Stimulated activated CD4-positive, alpha-beta T cell treated with anti-CD3 and anti-CD28 coated beads, Interleukin-2, amount 100 ng/mL, for 24 hours (primary cell): ENCODE results near the gene CCDC74A.
"Not testable (repeated sequence)": the region's sequence is repeated elsewhere in the genome, so short reads cannot be mapped to it uniquely, and the experiment has no call there.

ENCODE experiments used
- DNase-seq, 2 donors: peaks; one replicate each; pipeline ENCODE4 v3.0.0-alpha.2; 2020

CCDC74A gene

GRCh38 chr2:131527131-131528001 is at the start of gene CCDC74A:
CCDC74A (plus strand) TSS chr2:131527888; CDS start chr2:131527971, 83 bp downstream.
- peak; percentile 78 to 85 for DNase-seq

DNA sequence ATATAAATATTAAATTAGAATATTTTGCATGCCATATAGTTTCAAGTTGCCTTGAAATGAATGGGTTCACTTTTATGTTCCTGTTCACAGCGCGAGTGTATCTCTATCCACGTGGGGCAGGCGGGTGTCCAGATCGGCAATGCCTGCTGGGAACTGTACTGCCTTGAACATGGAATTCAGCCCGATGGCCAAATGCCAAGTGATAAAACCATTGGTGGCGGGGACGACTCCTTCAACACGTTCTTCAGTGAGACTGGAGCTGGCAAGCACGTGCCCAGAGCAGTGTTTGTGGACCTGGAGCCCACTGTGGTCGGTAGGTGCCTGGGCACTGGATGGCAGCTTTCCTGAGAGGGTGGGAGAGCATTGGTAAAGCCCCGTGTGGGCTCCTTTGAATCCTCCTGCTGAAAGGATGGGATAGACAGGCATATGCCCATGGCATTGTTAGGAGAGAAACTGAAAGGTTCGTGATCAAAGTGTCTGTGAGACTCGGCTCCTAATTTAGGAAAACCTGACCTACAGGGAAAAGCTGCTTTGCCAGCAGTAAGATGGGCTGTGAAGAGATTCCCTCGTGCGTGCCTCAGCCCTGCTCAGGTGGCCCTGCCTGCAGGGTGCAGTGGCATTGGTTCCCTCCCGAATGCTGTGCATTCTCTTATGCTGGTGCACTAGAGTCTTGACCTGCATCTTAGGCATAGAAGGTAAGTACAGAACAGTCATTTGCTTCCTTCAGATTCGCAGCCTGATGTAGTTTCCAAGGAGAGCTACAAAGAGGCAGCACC is 49.4 kb upstream of the CCDC74A start:
- not testable (repeated sequence) for DNase-seq

DNA sequence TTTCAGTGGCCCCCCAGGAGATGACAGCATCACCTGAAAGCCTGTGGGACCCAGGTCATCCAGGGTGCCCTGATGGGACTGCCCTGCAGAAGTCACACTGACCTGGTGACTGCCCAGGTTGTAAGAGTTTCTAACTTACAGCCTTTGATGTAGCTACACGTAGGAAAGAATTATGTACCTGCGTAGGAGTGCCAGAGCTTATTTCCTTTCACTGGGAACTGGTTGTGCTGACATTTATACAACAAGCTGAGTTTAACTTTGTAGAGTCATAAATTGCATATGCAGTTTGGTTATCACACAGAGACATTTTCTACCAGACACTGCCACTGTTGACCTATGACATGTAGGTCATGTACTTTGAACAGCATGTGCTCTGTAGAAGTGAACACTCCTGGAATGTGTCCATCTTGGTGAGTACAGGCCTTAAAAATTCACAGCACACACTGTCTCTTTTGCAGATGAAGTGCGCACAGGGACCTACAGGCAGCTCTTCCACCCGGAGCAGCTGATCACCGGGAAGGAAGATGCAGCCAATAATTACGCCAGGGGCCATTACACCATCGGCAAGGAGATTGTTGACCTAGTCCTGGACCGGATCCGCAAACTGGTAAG is 48.7 kb upstream of the CCDC74A start:
- not testable (repeated sequence) for DNase-seq

DNA sequence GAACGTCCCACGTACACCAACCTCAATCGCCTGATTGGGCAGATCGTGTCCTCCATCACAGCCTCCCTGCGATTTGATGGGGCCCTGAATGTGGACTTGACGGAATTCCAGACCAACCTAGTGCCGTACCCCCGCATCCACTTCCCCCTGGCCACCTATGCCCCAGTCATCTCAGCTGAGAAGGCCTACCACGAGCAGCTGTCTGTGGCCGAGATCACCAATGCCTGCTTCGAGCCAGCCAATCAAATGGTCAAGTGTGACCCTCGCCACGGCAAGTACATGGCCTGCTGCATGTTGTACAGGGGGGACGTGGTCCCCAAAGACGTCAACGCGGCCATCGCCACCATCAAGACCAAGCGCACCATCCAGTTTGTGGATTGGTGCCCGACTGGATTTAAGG is 47.3 kb upstream of the CCDC74A start:
- not testable (repeated sequence) for DNase-seq

DNA sequence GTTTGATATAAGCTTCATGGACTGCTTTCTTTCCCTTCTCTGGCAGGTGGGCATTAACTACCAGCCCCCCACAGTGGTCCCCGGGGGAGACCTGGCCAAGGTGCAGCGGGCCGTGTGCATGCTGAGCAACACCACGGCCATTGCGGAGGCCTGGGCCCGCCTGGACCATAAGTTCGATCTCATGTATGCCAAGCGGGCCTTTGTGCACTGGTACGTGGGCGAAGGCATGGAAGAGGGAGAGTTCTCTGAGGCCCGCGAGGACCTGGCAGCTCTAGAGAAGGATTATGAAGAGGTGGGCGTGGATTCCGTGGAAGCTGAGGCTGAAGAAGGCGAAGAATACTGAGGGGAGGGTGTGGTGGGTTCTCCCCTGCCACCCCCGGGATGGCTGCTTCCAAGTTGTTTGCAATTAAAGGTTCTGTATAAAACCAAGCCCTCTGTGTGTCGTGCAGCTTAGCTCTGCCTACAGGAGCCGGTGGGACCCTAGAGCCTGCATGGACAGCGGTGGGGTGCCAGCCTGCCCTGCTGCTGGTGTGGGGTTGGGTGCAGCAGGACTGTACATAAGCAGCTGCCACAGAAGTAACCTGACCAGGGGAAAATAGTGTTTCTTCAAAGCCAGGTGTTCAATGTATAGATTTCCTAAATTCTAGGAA is 45.1 kb upstream of the CCDC74A start:
- not testable (repeated sequence) for DNase-seq

DNA sequence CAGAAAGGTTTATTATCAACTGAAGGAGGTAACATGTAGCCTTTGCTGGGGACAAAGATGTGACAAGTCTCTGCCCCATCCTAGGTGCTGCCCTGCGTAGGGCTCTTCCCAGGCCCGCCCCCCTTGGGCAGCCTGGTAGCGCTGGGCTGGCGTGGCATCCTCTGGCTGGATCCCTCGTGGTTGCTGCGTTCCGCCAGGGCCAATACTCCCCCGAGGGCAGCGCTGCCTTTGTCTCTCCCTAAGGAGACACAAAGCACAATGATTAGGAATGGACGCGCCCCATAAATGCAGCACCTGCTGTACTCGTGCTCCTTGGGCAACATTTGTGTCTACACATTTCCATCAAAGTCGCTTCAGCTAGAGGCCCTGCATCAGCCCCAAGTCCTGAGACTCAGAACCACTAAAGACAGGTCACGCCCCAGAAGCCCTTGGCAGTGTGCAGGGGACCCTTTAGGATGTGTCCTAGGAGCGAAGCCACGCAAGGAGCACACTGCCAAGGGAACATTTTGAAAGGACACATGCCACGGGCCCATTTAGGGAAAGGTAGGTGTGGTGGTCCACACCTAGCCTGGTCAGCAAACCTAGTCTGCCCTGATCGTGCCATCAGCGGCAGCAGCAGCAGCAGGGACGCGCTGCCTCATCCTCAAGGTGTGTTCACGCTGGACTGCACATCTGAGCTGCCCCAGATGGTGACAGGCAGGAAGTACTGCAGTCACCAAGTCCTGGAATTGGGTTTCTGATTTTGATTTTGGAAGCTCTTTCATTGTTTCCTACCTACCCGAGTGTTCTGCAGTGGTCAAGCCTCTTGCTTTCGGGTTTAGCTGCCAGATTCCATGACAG is 43.5 kb upstream of the CCDC74A start:
- DNase-seq = not testable (repeated sequence)

GRCh38 chr2:131484906-131485460 is 42.7 kb upstream of the CCDC74A start:
- not testable (repeated sequence) for DNase-seq

DNA sequence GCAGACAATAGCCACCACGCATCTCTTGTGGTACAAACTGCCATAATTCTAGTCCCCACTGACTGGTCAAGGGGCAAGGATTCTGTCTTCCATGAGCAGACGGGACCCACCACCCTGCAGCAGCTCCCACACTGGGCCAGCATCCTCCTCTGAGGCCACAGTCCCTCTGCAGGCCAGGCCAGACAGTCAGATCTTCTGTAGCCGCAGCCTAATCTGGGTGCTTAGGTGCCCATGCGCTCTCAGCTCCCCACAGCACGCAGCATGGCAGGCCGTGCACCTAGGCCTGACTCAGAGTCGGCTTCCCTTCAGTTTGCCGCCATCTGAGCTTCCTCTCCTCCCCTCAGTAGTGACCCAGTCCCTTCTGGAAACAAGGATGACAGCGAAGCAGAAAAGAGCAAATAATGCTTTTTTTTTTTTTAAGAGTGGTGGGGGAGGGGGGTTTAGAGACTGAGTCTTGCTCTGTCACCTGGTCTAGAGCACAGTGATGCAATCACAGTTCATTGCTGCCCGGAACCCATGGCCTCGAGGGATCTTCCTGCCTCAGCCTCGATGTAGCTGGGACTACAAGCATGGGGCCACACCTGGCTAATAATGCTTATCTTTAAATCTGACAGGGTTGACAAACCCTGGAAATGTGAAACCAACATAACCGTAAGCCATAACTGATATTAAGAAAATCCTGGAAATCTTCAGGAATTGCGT is 41.3 kb upstream of the CCDC74A start:
- DNase-seq = not testable (repeated sequence)

- no peak for DNase-seq
Measured at GRCh38 chr2:131488306-131489205, 39.1 kb upstream of the CCDC74A start.

- peak; percentile 32 to 37 for DNase-seq
Measured at GRCh38 chr2:131490616-131491468, 36.8 kb upstream of the CCDC74A start.

- DNase-seq = not testable (repeated sequence)
Measured at GRCh38 chr2:131491469-131491836, 36.2 kb upstream of the CCDC74A start.

GRCh38 chr2:131492015-131492417 is 35.7 kb upstream of the CCDC74A start, which contains the start of gene MZT2A:
MZT2A (minus strand) TSS chr2:131492397; CDS start chr2:131492376, 21 bp downstream.
- not testable (repeated sequence) for DNase-seq

- peak; percentile 94 to 96 for DNase-seq
Measured at GRCh38 chr2:131492418-131493198, 35.1 kb upstream of the CCDC74A start.

DNA sequence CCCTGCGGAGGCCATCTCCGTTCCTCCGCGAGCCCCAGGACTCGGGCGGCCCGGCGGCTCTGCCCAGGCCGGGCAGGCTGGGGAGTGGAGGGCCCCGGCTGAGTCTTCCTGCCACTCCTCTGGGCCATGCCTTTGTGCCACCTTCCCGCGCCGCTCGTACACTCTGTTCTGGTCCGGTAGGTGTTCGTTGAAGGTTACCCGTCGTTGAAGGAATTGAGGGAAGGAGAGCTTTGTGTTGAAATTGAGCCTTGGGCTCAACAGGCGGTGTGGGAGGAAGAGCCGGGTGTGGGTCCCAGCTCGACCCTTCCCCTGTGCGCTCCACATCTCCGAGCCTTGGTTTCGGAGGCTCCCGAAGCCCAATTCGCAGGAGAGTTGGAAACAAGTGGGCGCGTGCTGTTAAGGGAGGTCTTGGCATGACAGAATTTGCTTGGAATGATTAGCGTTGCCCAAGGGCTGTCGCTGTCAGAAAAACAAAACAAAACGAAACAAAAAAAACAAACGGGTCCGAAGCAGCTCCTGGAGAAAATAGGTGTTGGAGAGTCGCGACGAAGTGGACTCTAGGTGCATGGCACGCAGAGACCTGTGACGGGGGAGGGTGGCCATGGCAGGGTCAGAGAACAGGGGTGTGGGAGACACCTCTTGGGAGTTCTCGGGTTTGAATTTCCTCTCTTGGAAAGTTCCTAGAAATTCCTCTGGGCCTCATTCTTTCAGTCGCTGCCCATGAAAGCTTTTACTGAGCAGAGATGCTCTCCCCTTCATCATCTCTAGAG is 34.3 kb upstream of the CCDC74A start:
- no peak for DNase-seq

GRCh38 chr2:131495506-131495905 is 32.2 kb upstream of the CCDC74A start:
- DNase-seq = not testable (repeated sequence)

DNA sequence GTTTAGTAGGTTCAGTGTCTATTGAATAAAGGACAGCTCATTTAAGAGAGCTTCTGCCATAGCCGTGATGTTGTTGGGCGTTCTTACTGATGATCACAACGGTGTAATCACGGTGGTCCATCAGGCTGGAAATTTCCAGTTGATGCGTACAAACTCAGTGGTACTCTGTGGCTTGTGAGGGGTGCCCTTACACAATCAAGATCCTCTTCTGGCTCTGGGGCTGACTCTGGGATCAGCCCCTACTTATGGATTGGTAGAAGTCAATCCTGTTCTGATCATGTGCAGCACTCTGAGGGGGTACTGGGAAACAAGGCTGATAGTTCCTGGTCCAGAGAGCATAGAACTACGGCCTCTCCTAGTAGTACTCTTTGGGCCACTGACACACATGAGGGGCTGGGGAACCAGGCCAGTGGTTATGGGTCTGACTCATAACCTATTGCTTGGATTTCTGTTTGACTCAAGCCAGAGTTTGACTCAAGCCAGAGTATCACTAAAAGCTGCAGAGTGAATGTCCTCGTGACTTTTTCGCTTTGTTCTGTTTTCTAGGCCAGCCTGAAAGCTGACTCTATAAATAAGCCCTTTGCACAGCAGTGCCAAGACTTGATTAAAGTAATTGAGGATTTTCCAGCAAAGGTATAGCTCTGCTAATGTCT is 29.2 kb upstream of the CCDC74A start:
- not testable (repeated sequence) for DNase-seq
